KBM-7 (cell line): Measurements from ENCODE around the gene TLE1.
"Not testable (repeated sequence)": the region's sequence is repeated elsewhere in the genome, so short reads cannot be mapped to it uniquely, and the experiment has no call there.

ENCODE experiments used
- DNase-seq: peaks from one replicate; pipeline ENCODE4 v3.0.0-alpha.2; 2015
- in situ Hi-C: fragments of 300-500 bp; cut with MboI; formaldehyde crosslinking; loops from 2 replicates; pipeline ENCODE4 v1.14.3; 2020; ENCODE audit warnings: low sequenced_read_pairs, low pct_unique_long_range_greater_than_20kb, mixed read lengths

Gene TLE1

GRCh38 chr9:81689343-81690175 is at the start of gene TLE1:
Gene TLE1, minus strand, starts transcription at chr9:81689547. Its CDS starts 1,307 bp downstream, at chr9:81688240.
- DNase-seq, result peak; percentile 86
- in situ Hi-C loops, result no loop called here

- no peak for DNase-seq
- in situ Hi-C loops, result no loop called here
Measured at GRCh38 chr9:81737871-81738507, 48.6 kb upstream of the TLE1 start.

GRCh38 chr9:81730498-81730897 is 41.2 kb upstream of the TLE1 start:
- in situ Hi-C loops, DNase-seq: not testable (repeated sequence)

GRCh38 chr9:81729135-81729534 is 39.8 kb upstream of the TLE1 start:
- no peak for DNase-seq
- in situ Hi-C loops, result no loop called here

- in situ Hi-C loops, result no loop called here
- DNase-seq, result no peak
Measured at GRCh38 chr9:81724242-81724889, 35.0 kb upstream of the TLE1 start.

- in situ Hi-C loops, result no loop called here
- no peak for DNase-seq
Measured at GRCh38 chr9:81722277-81722676, 32.9 kb upstream of the TLE1 start.

GRCh38 chr9:81720450-81721086 is 31.2 kb upstream of the TLE1 start:
- no peak for DNase-seq
- in situ Hi-C loops, result no loop called here

- in situ Hi-C loops, result no loop called here
- DNase-seq, result no peak
Measured at GRCh38 chr9:81719972-81720371, 30.6 kb upstream of the TLE1 start.

GRCh38 chr9:81718244-81718643 is 28.9 kb upstream of the TLE1 start:
- in situ Hi-C loops, result no loop called here
- no peak for DNase-seq

- in situ Hi-C loops, result no loop called here
- no peak for DNase-seq
Measured at GRCh38 chr9:81717747-81718077, 28.4 kb upstream of the TLE1 start.

- in situ Hi-C loops, result no loop called here
- DNase-seq, result no peak
Measured at GRCh38 chr9:81717061-81717746, 27.9 kb upstream of the TLE1 start.

GRCh38 chr9:81716409-81716808 is 27.1 kb upstream of the TLE1 start:
- DNase-seq, result no peak
- in situ Hi-C loops, result no loop called here

- in situ Hi-C loops, result no loop called here
- DNase-seq, result no peak
Measured at GRCh38 chr9:81705578-81705977, 16.2 kb upstream of the TLE1 start.

- no peak for DNase-seq
- in situ Hi-C loops, result no loop called here
Measured at GRCh38 chr9:81694541-81694940, 5.2 kb upstream of the TLE1 start.

GRCh38 chr9:81693671-81694378 is 4.5 kb upstream of the TLE1 start:
- DNase-seq, result no peak
- in situ Hi-C loops, result no loop called here

- in situ Hi-C loops, result no loop called here
- no peak for DNase-seq
Measured at GRCh38 chr9:81690251-81690851, 1.0 kb upstream of the TLE1 start.

GRCh38 chr9:81689093-81689342 is 329 bp downstream of the TLE1 start:
- in situ Hi-C loops, DNase-seq: not testable (repeated sequence)

- in situ Hi-C loops, DNase-seq: not testable (repeated sequence)
Measured at GRCh38 chr9:81688262-81689092, 870 bp downstream of the TLE1 start.
